ENCODE data around the gene RASIP1. TPM values are rescaled to one million over a fixed set of nuclear protein-coding genes. Genes with fewer than 3 reads are reported as not detected.
"Not testable (repeated sequence)": the region's sequence is repeated elsewhere in the genome, so short reads cannot be mapped to it uniquely, and the experiment has no call there.

The RASIP1 gene
- polyA plus RNA-seq, 2 of the 4 experiments (the other 2 are of a cell fraction) = 0.36 to 0.40 TPM

DNA sequence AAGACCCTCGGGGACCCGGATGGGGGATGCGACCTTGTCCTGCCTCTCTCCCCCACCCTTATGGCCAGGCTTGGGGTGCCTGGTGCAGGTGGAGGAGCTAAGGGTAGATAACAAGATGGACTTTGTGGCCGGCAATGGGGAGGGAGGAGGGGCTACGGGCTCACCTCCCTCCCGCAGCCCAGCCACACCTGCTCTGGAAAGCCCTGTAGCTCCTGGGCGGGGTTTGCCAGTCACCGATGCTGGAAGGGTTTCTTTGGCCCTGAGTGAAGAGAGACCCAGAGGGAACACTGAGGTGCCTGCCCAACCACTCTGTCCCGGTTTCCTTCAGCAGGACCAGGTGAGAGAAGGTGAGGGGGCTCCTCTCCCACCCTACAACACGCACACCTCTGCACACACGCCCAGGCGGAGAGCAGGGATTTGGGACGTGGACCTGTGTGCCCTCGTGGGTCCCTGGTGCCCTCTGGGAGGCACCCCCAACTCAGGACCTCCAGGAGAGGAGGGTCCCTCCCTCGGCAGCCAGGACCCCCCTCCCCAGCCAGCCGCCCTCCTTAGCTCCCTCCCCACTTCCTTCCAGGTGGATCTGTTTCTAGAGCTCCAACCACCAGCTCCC is 44.6 kb downstream of the RASIP1 start, which contains the start of gene FUT2:
Gene FUT2, plus strand, starts transcription at position 229 of the 610 bp plus-strand sequence. CDS start 6,986 bp downstream, outside the sequence.
- ATAC-seq (no peak), FAIRE-seq (no peak), DNase-seq (ENCODE audit: low read depth in 1 of 2, low spot score in 1 of 2) (no peak)
- Histone ChIP-seq H3K4me2 (no peak within 1 kb of the TSS), H3K27ac (no peak within 1 kb of the TSS), H3K4me1 (peaks cover 3% of the 10 kb centered on the region; the same call in 2 of the 3 replicates), H3K4me3 (no peak within 1 kb of the TSS), H3K9me3 (no peaks in the 10 kb centered on the region)
- ChIA-PET CTCF (interaction anchor here (0.8 to 14.0 kb wide), 11 partner anchors 11 to 147 kb away, joined by 3 to 151 read pairs (median 5); partner anchors contain the start of gene CA11), POLR2A (interaction anchor here (0.7 kb wide), 1 partner anchor 18 kb away, joined by 3 read pairs; no protein-coding TSS in a partner anchor)
- TF ChIP-seq RNF2 (IDR thresholded peaks at IDR 0.05; ENCODE audit: borderline replicate concordance, low read depth) (no peak), BHLHE40 (IDR thresholded peaks at IDR 0.05; ENCODE audit: low read depth, low read length) (no peak), HOXB13 (CRISPR knock-in tag; IDR thresholded peaks at IDR 0.05; ENCODE audit: low read depth) (no peak), ZC3H11A (IDR thresholded peaks at IDR 0.05) (no peak), PHF8 (IDR thresholded peaks at IDR 0.05; ENCODE audit: borderline replicate concordance, low read depth) (no peak), CEBPB (IDR thresholded peaks at IDR 0.05) (no peak), MAZ (IDR thresholded peaks at IDR 0.05; ENCODE audit: borderline replicate concordance, low read depth, low read length) (no peak), RCOR1 (IDR thresholded peaks at IDR 0.05; ENCODE audit: low read depth, low read length) (no peak), CHD4 (IDR thresholded peaks at IDR 0.05; ENCODE audit: borderline replicate concordance) (no peak), ZNF302 (CRISPR knock-in tag; IDR thresholded peaks at IDR 0.05) (no peak), GATA3 (IDR thresholded peaks at IDR 0.05; ENCODE audit: borderline replicate concordance) (no peak)
- 67% methylated on average over 16 of the region's 16 CpGs for WGBS (ENCODE audit: missing lambda C conversion rate)

DNA sequence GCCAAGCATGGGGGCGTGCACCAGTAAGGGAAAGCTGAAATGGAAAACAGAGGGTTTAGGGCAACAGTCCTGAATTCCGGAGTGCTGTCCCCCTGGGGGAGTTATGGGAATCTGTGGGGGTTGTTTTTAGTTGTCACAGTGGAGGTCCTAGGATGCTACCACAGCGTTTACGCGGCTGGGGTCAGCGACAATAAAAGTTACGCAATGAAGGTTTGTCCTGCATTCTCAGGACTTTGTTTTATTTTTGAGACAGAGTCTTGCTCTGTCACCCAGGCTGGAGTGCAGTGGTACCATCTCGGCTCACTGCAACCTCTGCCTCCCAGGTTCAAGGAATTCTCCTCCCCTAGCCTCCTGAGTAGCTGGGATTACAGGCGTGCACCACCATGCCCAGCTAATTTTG is 46.8 kb downstream of the RASIP1 start:
- DNase-seq (ENCODE audit: low read depth in 1 of 2, low spot score in 1 of 2); H3K9me3 ChIP-seq; H3K4me3 ChIP-seq; FAIRE-seq; POLR2A ChIA-PET; H3K4me2 ChIP-seq; ATAC-seq; H3K4me1 ChIP-seq; H3K27ac ChIP-seq: not testable (repeated sequence)
- TF ChIP-seq CEBPB (IDR thresholded peaks at IDR 0.05) = peak; percentile 32 to 60; a peak in 3 of 4 replicates
- 93% methylated on average over 9 of the region's 9 CpGs for WGBS (ENCODE audit: missing lambda C conversion rate)
- CTCF ChIA-PET = interaction anchor here (1.0 to 14.0 kb wide), 5 partner anchors 9 to 94 kb away, joined by 3 to 151 read pairs (median 3); no protein-coding TSS in a partner anchor

GRCh38 chr19:48689449-48689848 is 51.0 kb downstream of the RASIP1 start:
- TF ChIP-seq HEYL (CRISPR knock-in tag; IDR thresholded peaks at IDR 0.05) = no peak
- TF ChIP-seq PHF8 (IDR thresholded peaks at IDR 0.05; ENCODE audit: borderline replicate concordance, low read depth) = no peak
- TF ChIP-seq SREBF2 (IDR thresholded peaks at IDR 0.05) = no peak
- TF ChIP-seq CHD4 (IDR thresholded peaks at IDR 0.05; ENCODE audit: borderline replicate concordance) = no peak
- TF ChIP-seq CBX2 (IDR thresholded peaks at IDR 0.05; ENCODE audit: borderline replicate concordance, low read depth) = no peak
- TF ChIP-seq SMC3 (IDR thresholded peaks at IDR 0.05) = no peak
- TF ChIP-seq CHD2 (IDR thresholded peaks at IDR 0.05; ENCODE audit: low read length, partially characterized antibody) = no peak
- no peak for TF ChIP-seq TP53 (CRISPR knock-in tag; IDR thresholded peaks at IDR 0.05)
- TF ChIP-seq, protein P1, sequence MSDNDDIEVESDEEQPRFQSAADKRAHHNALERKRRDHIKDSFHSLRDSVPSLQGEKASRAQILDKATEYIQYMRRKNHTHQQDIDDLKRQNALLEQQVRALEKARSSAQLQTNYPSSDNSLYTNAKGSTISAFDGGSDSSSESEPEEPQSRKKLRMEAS (IDR thresholded peaks at IDR 0.05) = no peak
- 86% methylated on average over 7 of the region's 7 CpGs for WGBS (ENCODE audit: missing lambda C conversion rate)
- H3K9me3 ChIP-seq = no peaks in the 10 kb centered on the region
- H3K4me1 ChIP-seq = peaks cover 11% of the 10 kb centered on the region
- POLR2A ChIA-PET = no interaction called here
- no peak for ATAC-seq
- H3K4me3 ChIP-seq = no peak overlapping the region
- no peak overlapping the region for H3K27ac ChIP-seq
- CTCF ChIA-PET = interaction anchor here (0.8 to 14.0 kb wide), 4 partner anchors 12 to 153 kb away, joined by 3 to 151 read pairs (median 8); no protein-coding TSS in a partner anchor
- DNase-seq (ENCODE audit: low read depth in 1 of 2, low spot score in 1 of 2) = no peak
- H3K4me2 ChIP-seq = no peak overlapping the region
- no peak for FAIRE-seq

GRCh38 chr19:48687776-48688175 is 52.6 kb downstream of the RASIP1 start:
- Histone ChIP-seq H3K4me2 (no peak overlapping the region), H3K4me1 (peaks cover 14% of the 10 kb centered on the region), H3K4me3 (no peak overlapping the region), H3K9me3 (no peaks in the 10 kb centered on the region), H3K27ac (no peak overlapping the region)
- ChIA-PET CTCF (interaction anchor here (0.8 to 14.0 kb wide), 3 partner anchors 12 to 36 kb away, joined by 3 to 151 read pairs (median 5); no protein-coding TSS in a partner anchor), POLR2A (no interaction called here)
- FAIRE-seq (no peak), DNase-seq (ENCODE audit: low read depth in 1 of 2, low spot score in 1 of 2) (no peak), ATAC-seq (no peak)
- 93% methylated on average over 3 of the region's 3 CpGs for WGBS (ENCODE audit: missing lambda C conversion rate)
- TF ChIP-seq FOXS1 (CRISPR knock-in tag; IDR thresholded peaks at IDR 0.05) (no peak), JUNB (IDR thresholded peaks at IDR 0.05) (no peak), RNF2 (IDR thresholded peaks at IDR 0.05; ENCODE audit: borderline replicate concordance, low read depth) (no peak), HDAC2 (IDR thresholded peaks at IDR 0.05) (no peak), TFCP2L1 (CRISPR knock-in tag; IDR thresholded peaks at IDR 0.05) (no peak), FOSL2 (IDR thresholded peaks at IDR 0.05) (no peak), FOSL2 (CRISPR knock-in tag; IDR thresholded peaks at IDR 0.05) (no peak), CHD2 (IDR thresholded peaks at IDR 0.05; ENCODE audit: low read length, partially characterized antibody) (no peak), CTCF (IDR thresholded peaks at IDR 0.05) (no peak), CBX8 (IDR thresholded peaks at IDR 0.05) (no peak), KDM5A (IDR thresholded peaks at IDR 0.05) (no peak), MAZ (IDR thresholded peaks at IDR 0.05; ENCODE audit: borderline replicate concordance, low read depth, low read length) (no peak), ZFP36 (IDR thresholded peaks at IDR 0.05; ENCODE audit: borderline replicate concordance, partially characterized antibody) (no peak), KDM1A (IDR thresholded peaks at IDR 0.05; ENCODE audit: low read depth) (no peak), MAFK (IDR thresholded peaks at IDR 0.05; ENCODE audit: partially characterized antibody) (no peak)
- TF ChIP-seq, protein P2, sequence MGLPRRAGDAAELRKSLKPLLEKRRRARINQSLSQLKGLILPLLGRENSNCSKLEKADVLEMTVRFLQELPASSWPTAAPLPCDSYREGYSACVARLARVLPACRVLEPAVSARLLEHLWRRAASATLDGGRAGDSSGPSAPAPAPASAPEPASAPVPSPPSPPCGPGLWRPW (IDR thresholded peaks at IDR 0.05) = no peak
